ENCODE results near the gene KCNA5. TPM values are rescaled to one million over a fixed set of nuclear protein-coding genes. Genes with fewer than 3 reads are reported as not detected.

Gene KCNA5
- total RNA-seq, 2 experiments from 2014 or later = not detected

DNA sequence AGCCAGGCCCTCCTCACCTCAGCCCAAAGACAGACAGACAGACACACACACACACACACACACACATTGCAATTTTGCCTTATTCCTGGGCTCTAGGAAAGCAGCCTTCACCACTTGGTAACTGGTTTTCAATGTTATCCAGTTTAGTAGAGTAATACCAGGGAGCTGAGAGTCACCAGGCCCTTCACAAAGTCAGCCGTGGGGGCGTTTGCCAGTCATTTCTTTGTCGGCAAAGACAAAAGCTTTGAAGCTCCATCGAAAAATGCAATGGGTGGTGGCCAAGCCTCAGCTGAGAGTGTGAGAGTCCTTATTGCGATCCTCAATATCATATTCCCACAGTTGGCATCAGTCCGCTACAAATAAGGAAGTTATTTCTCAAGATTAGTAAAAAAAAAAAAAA is 8.1 kb upstream of the KCNA5 start:
- no peaks in the 10 kb centered on the region for H3K36me3 Mint-ChIP-seq (ENCODE audit: low read depth)
- CTCF ChIA-PET = no interaction called here
- intact Hi-C loops (cut with DNase I, micrococcal nuclease) = no loop called here
- no peaks in the 10 kb centered on the region for H3K4me1 Mint-ChIP-seq (ENCODE audit: low read depth)
- no peak overlapping the region for H3K4me3 Mint-ChIP-seq
- DNase-seq = no peak
- no peaks in the 10 kb centered on the region for H3K9me3 ChIP-seq (ENCODE audit: control insufficient read depth in 1 of 2, insufficient read depth in 1 of 2, low read length in 2 of 2)
- H3K9me3 Mint-ChIP-seq = no peaks in the 10 kb centered on the region
- ATAC-seq (ENCODE audit: poor library complexity) = no peak
- POLR2A ChIA-PET = no interaction called here
- H3K27ac ChIP-seq (ENCODE audit: low read depth in 1 of 2, low read length in 2 of 2) = no peak overlapping the region
- no peaks in the 10 kb centered on the region for H3K4me1 ChIP-seq (ENCODE audit: insufficient read depth, low read length)
- no peaks in the 10 kb centered on the region for H3K36me3 ChIP-seq (ENCODE audit: insufficient read depth, low read length)
- TF ChIP-seq, protein P1, sequence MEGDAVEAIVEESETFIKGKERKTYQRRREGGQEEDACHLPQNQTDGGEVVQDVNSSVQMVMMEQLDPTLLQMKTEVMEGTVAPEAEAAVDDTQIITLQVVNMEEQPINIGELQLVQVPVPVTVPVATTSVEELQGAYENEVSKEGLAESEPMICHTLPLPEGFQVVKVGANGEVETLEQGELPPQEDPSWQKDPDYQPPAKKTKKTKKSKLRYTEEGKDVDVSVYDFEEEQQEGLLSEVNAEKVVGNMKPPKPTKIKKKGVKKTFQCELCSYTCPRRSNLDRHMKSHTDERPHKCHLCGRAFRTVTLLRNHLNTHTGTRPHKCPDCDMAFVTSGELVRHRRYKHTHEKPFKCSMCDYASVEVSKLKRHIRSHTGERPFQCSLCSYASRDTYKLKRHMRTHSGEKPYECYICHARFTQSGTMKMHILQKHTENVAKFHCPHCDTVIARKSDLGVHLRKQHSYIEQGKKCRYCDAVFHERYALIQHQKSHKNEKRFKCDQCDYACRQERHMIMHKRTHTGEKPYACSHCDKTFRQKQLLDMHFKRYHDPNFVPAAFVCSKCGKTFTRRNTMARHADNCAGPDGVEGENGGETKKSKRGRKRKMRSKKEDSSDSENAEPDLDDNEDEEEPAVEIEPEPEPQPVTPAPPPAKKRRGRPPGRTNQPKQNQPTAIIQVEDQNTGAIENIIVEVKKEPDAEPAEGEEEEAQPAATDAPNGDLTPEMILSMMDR (IDR thresholded peaks at IDR 0.05) = no peak
- H3K4me3 ChIP-seq (ENCODE audit: low read length) = no peak overlapping the region
- peaks cover 40% of the 10 kb centered on the region for H3K27me3 Mint-ChIP-seq
- H3K27ac Mint-ChIP-seq = no peak overlapping the region
- H3K27me3 ChIP-seq (ENCODE audit: control insufficient read depth in 1 of 2, insufficient read depth in 2 of 2, low read length in 2 of 2) = peaks cover 0 to 2% of the 10 kb centered on the region in 2 experiments

- peaks cover 41% of the 10 kb centered on the region for H3K27me3 Mint-ChIP-seq
- no peaks in the 10 kb centered on the region for H3K36me3 ChIP-seq (ENCODE audit: insufficient read depth, low read length)
- no peaks in the 10 kb centered on the region for H3K36me3 Mint-ChIP-seq (ENCODE audit: low read depth)
- ATAC-seq (ENCODE audit: poor library complexity) (no peak), DNase-seq (no peak)
- TF ChIP-seq, protein P1 (IDR thresholded peaks at IDR 0.05) = no peak
- H3K27ac ChIP-seq (ENCODE audit: low read depth in 1 of 2, low read length in 2 of 2) = no peak overlapping the region
- ChIA-PET POLR2A (no interaction called here), CTCF (no interaction called here)
- intact Hi-C loops (cut with DNase I, micrococcal nuclease) = no loop called here
- no peaks in the 10 kb centered on the region for H3K9me3 ChIP-seq (ENCODE audit: control insufficient read depth in 1 of 2, insufficient read depth in 1 of 2, low read length in 2 of 2)
- no peak overlapping the region for H3K4me3 ChIP-seq (ENCODE audit: low read length)
- H3K9me3 Mint-ChIP-seq = no peaks in the 10 kb centered on the region
- no peak overlapping the region for H3K27ac Mint-ChIP-seq
- peaks cover 0 to 4% of the 10 kb centered on the region in 2 experiments for H3K27me3 ChIP-seq (ENCODE audit: control insufficient read depth in 1 of 2, insufficient read depth in 2 of 2, low read length in 2 of 2)
- no peaks in the 10 kb centered on the region for H3K4me1 ChIP-seq (ENCODE audit: insufficient read depth, low read length)
- H3K4me1 Mint-ChIP-seq (ENCODE audit: low read depth) = no peaks in the 10 kb centered on the region
- no peak overlapping the region for H3K4me3 Mint-ChIP-seq
Measured at GRCh38 chr12:5036031-5036430, 7.6 kb upstream of the KCNA5 start.

DNA sequence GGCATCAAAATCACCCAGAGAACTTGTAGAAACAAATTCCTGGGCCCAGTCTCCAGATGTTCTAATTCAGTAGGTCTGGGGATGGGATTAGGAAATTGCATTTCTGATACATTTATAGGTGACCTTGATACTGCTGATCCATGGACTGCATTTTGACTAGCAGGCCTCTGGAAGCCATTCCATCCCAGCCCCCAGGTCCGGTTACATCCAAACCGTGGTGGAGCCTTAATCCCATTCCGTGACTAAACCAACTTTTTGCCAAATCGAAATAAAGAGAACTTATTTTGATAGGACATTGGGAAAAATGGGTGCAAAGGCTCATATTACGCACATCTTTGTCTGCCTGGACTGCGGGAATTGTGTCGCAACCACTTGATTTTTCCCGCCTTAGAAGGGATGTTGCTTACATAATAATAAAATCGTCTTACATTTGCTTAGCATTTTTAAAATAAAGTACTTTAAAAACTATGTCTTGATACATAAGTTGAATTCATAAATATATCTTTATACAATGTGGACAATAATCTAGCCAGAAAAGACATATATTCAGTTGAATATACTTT is 5.8 kb upstream of the KCNA5 start:
- POLR2A ChIA-PET = no interaction called here
- Mint-ChIP-seq H3K4me1 (ENCODE audit: low read depth) (no peaks in the 10 kb centered on the region), H3K27me3 (peaks cover 56% of the 10 kb centered on the region), H3K9me3 (no peaks in the 10 kb centered on the region), H3K36me3 (ENCODE audit: low read depth) (no peaks in the 10 kb centered on the region), H3K4me3 (no peak overlapping the region), H3K27ac (no peak overlapping the region)
- Histone ChIP-seq H3K4me3 (ENCODE audit: low read length) (no peak overlapping the region), H3K36me3 (ENCODE audit: insufficient read depth, low read length) (no peaks in the 10 kb centered on the region), H3K27me3 (ENCODE audit: control insufficient read depth in 1 of 2, insufficient read depth in 2 of 2, low read length in 2 of 2) (peaks cover 6 to 7% of the 10 kb centered on the region in 2 experiments), H3K27ac (ENCODE audit: low read depth in 1 of 2, low read length in 2 of 2) (no peak overlapping the region), H3K9me3 (ENCODE audit: control insufficient read depth in 1 of 2, insufficient read depth in 1 of 2, low read length in 2 of 2) (no peaks in the 10 kb centered on the region), H3K4me1 (ENCODE audit: insufficient read depth, low read length) (no peaks in the 10 kb centered on the region)
- intact Hi-C loops (cut with DNase I, micrococcal nuclease) = no loop called here
- CTCF ChIA-PET = no interaction called here
- no peak for ATAC-seq (ENCODE audit: poor library complexity)
- DNase-seq = no peak
- TF ChIP-seq, protein P1 (IDR thresholded peaks at IDR 0.05) = no peak
